ENCODE measurements around the gene VPS37B. TPM values are rescaled to one million over a fixed set of nuclear protein-coding genes. Genes with fewer than 3 reads are reported as not detected.
"Not testable (repeated sequence)": the region's sequence is repeated elsewhere in the genome, so short reads cannot be mapped to it uniquely, and the experiment has no call there.

The VPS37B gene
- total RNA-seq, 1 donor from 2014 or later = 13.8 TPM

- Mint-ChIP-seq H3K4me3 (ENCODE audit: unreplicated experiment) (no peak overlapping the region), H3K27me3 (ENCODE audit: unreplicated experiment) (no peaks in the 10 kb centered on the region), H3K27ac (ENCODE audit: unreplicated experiment) (no peak overlapping the region), H3K4me1 (ENCODE audit: unreplicated experiment) (no peaks in the 10 kb centered on the region), H3K36me3 (ENCODE audit: low read depth, unreplicated experiment) (no peaks in the 10 kb centered on the region), H3K9me3 (ENCODE audit: unreplicated experiment) (no peaks in the 10 kb centered on the region)
- no peak for DNase-seq (ENCODE audit: low spot score)
- no peak for TF ChIP-seq CTCF (IDR thresholded peaks at IDR 0.05; ENCODE audit: unreplicated experiment)
Measured at GRCh38 chr12:122920687-122921086, 24.8 kb upstream of the VPS37B start.

GRCh38 chr12:122918827-122919226 is 22.9 kb upstream of the VPS37B start:
- Mint-ChIP-seq H3K36me3 (ENCODE audit: low read depth, unreplicated experiment) (no peaks in the 10 kb centered on the region), H3K27me3 (ENCODE audit: unreplicated experiment) (no peaks in the 10 kb centered on the region), H3K27ac (ENCODE audit: unreplicated experiment) (no peak overlapping the region), H3K9me3 (ENCODE audit: unreplicated experiment) (no peaks in the 10 kb centered on the region), H3K4me3 (ENCODE audit: unreplicated experiment) (no peak overlapping the region), H3K4me1 (ENCODE audit: unreplicated experiment) (no peaks in the 10 kb centered on the region)
- no peak for TF ChIP-seq CTCF (IDR thresholded peaks at IDR 0.05; ENCODE audit: unreplicated experiment)
- DNase-seq (ENCODE audit: low spot score) = no peak

GRCh38 chr12:122917507-122918121 is 21.7 kb upstream of the VPS37B start:
- Mint-ChIP-seq H3K27ac (ENCODE audit: unreplicated experiment) (no peak overlapping the region), H3K9me3 (ENCODE audit: unreplicated experiment) (no peaks in the 10 kb centered on the region)

GRCh38 chr12:122909442-122910288 is 13.7 kb upstream of the VPS37B start:
- DNase-seq (ENCODE audit: low spot score) = no peak
- H3K9me3 Mint-ChIP-seq (ENCODE audit: unreplicated experiment) = no peaks in the 10 kb centered on the region
- H3K36me3 Mint-ChIP-seq (ENCODE audit: low read depth, unreplicated experiment) = no peaks in the 10 kb centered on the region
- H3K4me3 Mint-ChIP-seq (ENCODE audit: unreplicated experiment) = no peak overlapping the region
- H3K27me3 Mint-ChIP-seq (ENCODE audit: unreplicated experiment) = no peaks in the 10 kb centered on the region
- peaks cover 2% of the 10 kb centered on the region for H3K4me1 Mint-ChIP-seq (ENCODE audit: unreplicated experiment)
- no peak overlapping the region for H3K27ac Mint-ChIP-seq (ENCODE audit: unreplicated experiment)
- TF ChIP-seq CTCF (IDR thresholded peaks at IDR 0.05; ENCODE audit: unreplicated experiment) = no peak

More at GRCh38 chr12:122917507-122918121, 21.7 kb upstream of the VPS37B start:
- H3K4me3 Mint-ChIP-seq (ENCODE audit: unreplicated experiment) = no peak overlapping the region
- no peaks in the 10 kb centered on the region for H3K27me3 Mint-ChIP-seq (ENCODE audit: unreplicated experiment)
- no peaks in the 10 kb centered on the region for H3K4me1 Mint-ChIP-seq (ENCODE audit: unreplicated experiment)
- TF ChIP-seq CTCF (IDR thresholded peaks at IDR 0.05; ENCODE audit: unreplicated experiment) = no peak
- DNase-seq (ENCODE audit: low spot score) = no peak
- no peaks in the 10 kb centered on the region for H3K36me3 Mint-ChIP-seq (ENCODE audit: low read depth, unreplicated experiment)

- Mint-ChIP-seq H3K9me3 (ENCODE audit: unreplicated experiment) (no peaks in the 10 kb centered on the region), H3K27ac (ENCODE audit: unreplicated experiment) (no peak overlapping the region), H3K4me3 (ENCODE audit: unreplicated experiment) (no peak overlapping the region), H3K4me1 (ENCODE audit: unreplicated experiment) (peaks cover 2% of the 10 kb centered on the region), H3K27me3 (ENCODE audit: unreplicated experiment) (no peaks in the 10 kb centered on the region), H3K36me3 (ENCODE audit: low read depth, unreplicated experiment) (no peaks in the 10 kb centered on the region)
- TF ChIP-seq CTCF (IDR thresholded peaks at IDR 0.05; ENCODE audit: unreplicated experiment) = no peak
- DNase-seq (ENCODE audit: low spot score) = no peak
Measured at GRCh38 chr12:122908915-122909314, 13.0 kb upstream of the VPS37B start.

- H3K9me3 Mint-ChIP-seq (ENCODE audit: unreplicated experiment); H3K4me1 Mint-ChIP-seq (ENCODE audit: unreplicated experiment); H3K4me3 Mint-ChIP-seq (ENCODE audit: unreplicated experiment); H3K27ac Mint-ChIP-seq (ENCODE audit: unreplicated experiment); DNase-seq (ENCODE audit: low spot score); H3K36me3 Mint-ChIP-seq (ENCODE audit: low read depth, unreplicated experiment); H3K27me3 Mint-ChIP-seq (ENCODE audit: unreplicated experiment): not testable (repeated sequence)
Measured at GRCh38 chr12:122905258-122905657, 9.3 kb upstream of the VPS37B start.
